GM19395 (cell line): ENCODE measurements around the gene ZC3H4.

Experiments
- ATAC-seq: cut with Tn5 transposase; IDR thresholded peaks from one replicate; pipeline ENCODE4 v1.9.1; 2021; ENCODE audit warnings: mild to moderate bottlenecking, moderate library complexity; ENCODE audit not compliant: unreplicated experiment

Gene ZC3H4

DNA sequence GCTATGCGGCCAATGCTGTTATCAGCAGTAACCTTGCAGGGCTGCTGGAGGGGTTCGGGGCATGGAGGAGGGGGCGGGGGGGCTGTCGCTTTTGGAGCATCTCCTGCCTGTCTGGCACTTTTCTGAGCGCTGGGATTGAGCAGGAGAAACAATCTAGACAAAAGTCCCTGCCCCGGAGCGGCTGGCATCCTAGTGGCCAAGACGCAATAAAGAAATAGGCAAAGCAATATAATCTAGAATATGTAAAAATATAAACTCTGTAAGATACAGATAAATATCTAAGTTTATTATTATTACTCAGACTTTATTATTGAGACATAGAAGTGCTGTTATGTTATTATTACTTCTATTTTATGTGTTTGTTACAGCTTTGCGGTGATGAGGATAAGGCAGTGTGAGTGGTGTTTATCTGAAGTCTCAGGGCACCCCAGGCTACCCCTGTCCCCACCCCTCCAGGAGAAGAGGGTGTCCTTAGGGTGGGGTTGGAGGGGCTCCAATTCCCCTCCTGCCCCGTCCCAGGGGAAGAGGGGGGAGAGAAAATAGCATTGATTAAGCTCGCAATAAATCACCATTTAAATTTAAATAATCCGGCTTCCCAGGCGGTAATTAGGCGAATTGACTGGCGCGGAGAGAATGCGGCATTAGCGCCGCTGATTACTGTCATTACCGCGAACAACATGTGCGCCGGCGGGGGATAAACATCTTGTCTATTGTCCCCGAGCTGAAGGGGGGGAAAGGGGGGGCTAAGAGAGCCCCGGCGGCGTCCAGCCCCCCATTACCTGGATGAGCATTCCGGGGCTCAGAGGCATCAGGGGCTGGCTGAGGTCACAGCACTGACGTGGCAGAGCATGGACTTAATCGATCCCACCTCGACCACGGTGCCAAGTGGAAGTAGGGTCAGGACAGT is 90.8 kb downstream of the ZC3H4 start:
- ATAC-seq = no peak

- ATAC-seq = no peak
These were observed 91.4 kb downstream of the ZC3H4 start for GRCh38 chr19:47022140-47022536.

- ATAC-seq = no peak
These were observed 91.9 kb downstream of the ZC3H4 start for GRCh38 chr19:47021536-47022139.

GRCh38 chr19:47020992-47021496 is 92.5 kb downstream of the ZC3H4 start:
- no peak for ATAC-seq

DNA sequence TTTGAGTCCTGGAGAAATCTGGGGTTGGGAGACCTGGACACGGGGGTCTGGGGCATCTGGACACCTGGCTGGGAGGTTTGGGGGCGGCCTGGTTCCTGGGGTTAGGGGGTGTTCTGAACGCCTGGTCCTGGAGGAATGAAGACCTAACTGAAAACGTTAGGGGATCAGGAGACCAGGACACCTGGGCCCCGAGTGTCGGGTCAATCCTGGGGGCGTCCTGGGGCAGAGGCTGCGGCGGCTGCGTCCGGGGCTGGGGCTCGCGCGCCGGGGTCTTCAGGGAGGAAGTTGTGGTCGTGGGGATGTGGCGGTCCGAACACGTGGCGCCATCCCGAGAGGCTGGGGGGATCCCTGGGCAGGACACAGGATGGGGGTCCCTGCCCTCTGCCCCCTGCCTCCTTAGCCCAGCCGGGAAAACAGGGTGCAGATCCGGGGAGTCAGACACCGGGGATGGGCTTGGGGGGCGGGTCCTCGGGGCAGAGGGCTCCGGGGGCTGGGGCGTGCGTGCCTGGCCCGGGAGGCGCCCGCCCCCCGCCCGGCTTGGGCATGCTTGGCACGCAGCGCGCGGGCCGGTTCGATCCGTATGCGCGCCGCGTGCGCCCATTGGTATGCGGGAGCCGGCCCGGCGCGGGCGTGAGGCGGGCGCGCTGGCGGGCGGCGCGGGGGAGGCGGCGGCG is 93.3 kb downstream of the ZC3H4 start:
- no peak for ATAC-seq

DNA sequence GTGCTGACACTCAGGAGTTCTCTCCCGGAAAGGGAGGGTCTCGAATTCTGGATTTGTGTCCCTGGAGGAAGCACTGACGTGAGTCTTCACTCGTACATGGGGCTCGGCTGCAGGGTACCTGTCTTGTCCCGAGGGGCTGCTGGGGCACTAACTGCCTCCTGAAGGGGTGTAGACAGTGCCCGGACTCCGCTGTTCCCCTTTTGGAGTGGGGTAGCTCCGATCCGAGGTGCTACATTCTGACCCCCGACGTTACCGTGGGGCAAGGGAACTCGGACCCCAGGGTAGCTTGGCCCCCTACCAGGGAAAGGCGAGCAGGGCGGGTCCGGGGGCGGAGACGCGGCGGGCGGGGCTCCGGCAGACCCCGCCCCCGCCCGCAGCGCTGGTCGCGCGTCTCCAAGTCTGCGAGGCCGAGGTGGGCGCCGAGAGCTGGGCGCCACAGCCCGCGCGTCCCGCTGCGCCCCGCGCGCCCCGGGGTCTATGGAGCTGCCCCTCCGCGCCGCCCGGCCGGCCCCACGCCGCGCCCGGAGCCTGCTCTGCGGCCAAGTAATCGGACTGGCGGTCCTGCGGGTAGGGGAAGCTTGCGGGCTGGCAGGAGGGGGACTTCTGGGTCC is 94.0 kb downstream of the ZC3H4 start, which contains the start of gene NPAS1:
NPAS1 (plus strand) TSS at position 407 of the 611 bp plus-strand sequence. CDS start 1,211 bp downstream, outside the sequence.
- ATAC-seq = no peak

GRCh38 chr19:47018923-47019322 is 94.7 kb downstream of the ZC3H4 start:
- ATAC-seq = no peak
